Mesothelial cell of epicardium (in vitro differentiated cells): Measurements from ENCODE around the gene DNAJB4. TPM values are rescaled to one million over a fixed set of nuclear protein-coding genes. Genes with fewer than 3 reads are reported as not detected.
A peak's percentile ranks its signal among the peaks of the same experiment; 100 is the strongest.
"Not testable (repeated sequence)": the region's sequence is repeated elsewhere in the genome, so short reads cannot be mapped to it uniquely, and the experiment has no call there.

Source experiments
- DNase-seq, 2 experiments: peaks; one replicate each; pipeline ENCODE4 v3.0.0; 2021; ENCODE audit warnings: low spot score in 2 of 2; ENCODE audit not compliant: unreplicated experiment in 2 of 2
- H3K27ac Mint-ChIP-seq: 2 replicates; pipeline ENCODE4 v1.8.0; 2021; ENCODE audit warnings: mixed read lengths
- H3K27me3 Mint-ChIP-seq: 2 replicates; pipeline ENCODE4 v1.8.0; 2021; ENCODE audit warnings: low read depth, mixed read lengths
- H3K36me3 Mint-ChIP-seq: 2 replicates; pipeline ENCODE4 v1.8.0; 2021; ENCODE audit warnings: mixed read lengths
- H3K4me1 Mint-ChIP-seq: 2 replicates; pipeline ENCODE4 v1.8.0; 2021; ENCODE audit warnings: mixed read lengths
- H3K4me3 Mint-ChIP-seq: 2 replicates; pipeline ENCODE4 v1.8.0; 2021; ENCODE audit warnings: mild to moderate bottlenecking, moderate library complexity, mixed read lengths
- H3K9me3 Mint-ChIP-seq: 2 replicates; pipeline ENCODE4 v1.8.0; 2021; ENCODE audit warnings: mixed read lengths
- CTCF ChIP-seq: fragments of 200-600 bp; sonication (generic); IDR thresholded peaks from one replicate; pipeline ENCODE4 v1.5.0; 2021; ENCODE audit warnings: antibody characterized with exemption; ENCODE audit not compliant: unreplicated experiment
- total RNA-seq: library from RNA; stranded (reverse); gene quantifications from 3 replicates; pipeline ENCODE4 v1.2.1, GENCODE V29; 2021

DNAJB4 gene
- total RNA-seq, 1 donor from 2014 or later: 48.0 TPM

GRCh38 chr1:77976433-77977076 lies 28.2 kb upstream of the DNAJB4 start:
- TF ChIP-seq CTCF: no peak
- no peak overlapping the region for H3K4me3 Mint-ChIP-seq
- H3K36me3 Mint-ChIP-seq: peaks cover 5% of the 10 kb centered on the region
- DNase-seq: no peak
- H3K4me1 Mint-ChIP-seq: peaks cover 40% of the 10 kb centered on the region
- no peaks in the 10 kb centered on the region for H3K9me3 Mint-ChIP-seq
- H3K27me3 Mint-ChIP-seq: no peaks in the 10 kb centered on the region
- no peak overlapping the region for H3K27ac Mint-ChIP-seq

GRCh38 chr1:77977989-77978292 lies 26.8 kb upstream of the DNAJB4 start:
- H3K27me3 Mint-ChIP-seq: no peaks in the 10 kb centered on the region
- no peak overlapping the region for H3K4me3 Mint-ChIP-seq
- H3K36me3 Mint-ChIP-seq: peaks cover 6% of the 10 kb centered on the region
- H3K27ac Mint-ChIP-seq: no peak overlapping the region
- DNase-seq: no peak
- no peaks in the 10 kb centered on the region for H3K9me3 Mint-ChIP-seq
- peaks cover 36% of the 10 kb centered on the region for H3K4me1 Mint-ChIP-seq
- TF ChIP-seq CTCF: no peak

DNA sequence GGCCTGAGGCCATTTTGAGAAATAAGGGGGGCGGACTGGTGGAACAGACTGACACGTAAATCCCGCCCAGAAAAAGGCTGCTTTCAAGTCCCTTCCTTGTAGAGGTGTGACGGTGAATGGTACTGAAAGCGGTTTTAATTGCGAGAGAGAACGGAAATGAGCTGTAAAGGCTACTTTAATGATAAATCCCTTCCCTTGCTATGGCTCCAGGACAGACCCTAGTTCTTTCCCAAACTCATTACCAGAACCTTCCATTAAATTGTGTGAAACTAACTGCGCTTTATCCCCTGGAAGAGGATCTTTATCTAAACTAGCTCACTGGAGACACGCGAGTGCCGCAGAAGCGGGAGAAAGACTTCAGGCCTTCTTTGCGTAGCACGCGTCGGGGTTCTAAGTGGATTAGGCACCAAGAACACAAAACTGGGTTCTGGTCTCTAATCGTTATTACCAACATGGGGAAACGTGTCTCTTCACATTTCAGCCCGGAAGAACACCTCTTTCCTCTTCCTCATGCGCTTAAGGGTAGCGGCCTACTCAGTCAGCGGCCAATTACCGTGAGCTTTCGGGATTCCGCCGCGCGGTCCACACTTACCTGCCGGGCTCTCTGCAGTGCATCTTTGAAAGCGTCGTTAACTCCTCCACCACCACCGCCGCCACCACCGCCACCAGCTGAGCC lies 26.3 kb upstream of the DNAJB4 start:
- H3K9me3 Mint-ChIP-seq: no peaks in the 10 kb centered on the region
- H3K36me3 Mint-ChIP-seq: peaks cover 6% of the 10 kb centered on the region
- no peak overlapping the region for H3K27ac Mint-ChIP-seq
- H3K4me1 Mint-ChIP-seq: peaks cover 36% of the 10 kb centered on the region
- no peak for TF ChIP-seq CTCF
- peak; percentile 48 to 66 for DNase-seq
- no peak overlapping the region for H3K4me3 Mint-ChIP-seq
- no peaks in the 10 kb centered on the region for H3K27me3 Mint-ChIP-seq

GRCh38 chr1:77978969-77979876 lies 25.5 kb upstream of the DNAJB4 start, which contains the start of gene FUBP1:
FUBP1 (minus strand) TSS chr1:77979072; CDS start chr1:77979004, 68 bp downstream.
- DNase-seq: peak; percentile 86 to 94
- H3K4me1 Mint-ChIP-seq: peaks cover 34% of the 10 kb centered on the region
- peak; percentile 63 for TF ChIP-seq CTCF
- no peaks in the 10 kb centered on the region for H3K9me3 Mint-ChIP-seq
- H3K4me3 Mint-ChIP-seq: no peak within 1 kb of the TSS
- peaks cover 6% of the 10 kb centered on the region for H3K36me3 Mint-ChIP-seq
- H3K27ac Mint-ChIP-seq: no peak within 1 kb of the TSS
- no peaks in the 10 kb centered on the region for H3K27me3 Mint-ChIP-seq

DNA sequence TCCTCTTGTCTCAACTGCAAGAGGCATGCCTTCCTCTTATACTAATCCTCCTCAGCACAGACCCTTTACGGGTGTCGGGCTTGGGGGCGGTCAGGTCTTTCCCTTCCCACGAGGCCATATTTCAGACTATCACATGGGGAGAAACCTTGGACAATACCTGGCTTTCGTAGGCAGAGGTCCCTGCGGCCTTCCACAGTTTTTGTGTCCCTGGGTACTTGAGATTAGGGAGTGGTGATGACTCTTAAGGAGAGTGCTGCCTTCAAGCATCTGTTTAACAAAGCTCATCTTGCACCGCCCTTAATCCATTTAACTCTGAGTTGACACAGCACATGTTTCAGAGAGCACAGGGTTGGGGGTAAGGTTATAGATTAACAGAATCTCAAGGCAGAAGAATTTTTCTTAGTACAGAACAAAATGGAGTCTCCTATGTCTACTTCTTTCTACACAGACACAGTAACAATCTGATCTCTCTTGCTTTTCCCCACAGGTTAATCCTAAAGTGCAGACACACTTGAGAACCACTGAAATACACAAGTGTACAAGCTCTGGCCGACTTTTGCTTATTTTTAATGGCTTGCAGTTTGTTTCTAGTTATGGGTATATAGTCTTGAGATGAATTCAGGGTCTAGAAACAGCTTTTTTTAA lies 21.3 kb upstream of the DNAJB4 start:
- not testable (repeated sequence) for H3K9me3 Mint-ChIP-seq, H3K4me3 Mint-ChIP-seq, H3K27me3 Mint-ChIP-seq, H3K27ac Mint-ChIP-seq, DNase-seq, H3K36me3 Mint-ChIP-seq
- peaks cover 15% of the 10 kb centered on the region for H3K4me1 Mint-ChIP-seq
